GM20000 (cell line): ENCODE measurements around the gene INSR.

Experiments
- DNase-seq: peaks from one replicate; pipeline ENCODE4 v3.0.0; 2012; ENCODE audit warnings: low spot score
- CTCF ChIP-seq: IDR thresholded peaks from 2 replicates; pipeline ENCODE4 v1.5.1; 2012; ENCODE audit warnings: mild to moderate bottlenecking, control low read depth; ENCODE audit errors: extremely low read depth, missing control alignments

INSR gene

DNA sequence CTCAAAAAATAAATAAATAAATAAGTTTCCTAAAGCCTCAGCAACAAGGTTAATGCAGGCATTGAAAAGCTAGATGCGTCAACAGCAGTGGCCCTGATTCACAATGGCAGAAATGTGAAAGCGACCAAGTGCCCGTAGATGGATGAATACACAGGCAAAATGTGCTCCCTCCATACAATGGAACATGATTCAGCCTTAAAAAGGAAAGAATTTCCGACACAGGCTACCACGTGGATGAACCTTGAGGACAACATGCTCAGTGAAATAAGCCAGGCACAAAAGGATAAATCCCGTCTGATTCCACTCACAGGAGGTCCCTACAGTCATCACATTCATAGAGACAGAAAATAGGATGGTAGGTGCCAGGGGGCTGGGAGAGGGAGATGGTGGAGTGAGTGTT, 31.7 kb downstream of the INSR start:
- no peak for TF ChIP-seq CTCF
- DNase-seq, result no peak

- no peak for DNase-seq
- no peak for TF ChIP-seq CTCF
Observed at GRCh38 chr19:7260161-7260560, 34.1 kb downstream of the INSR start.

GRCh38 chr19:7258840-7259395, 35.3 kb downstream of the INSR start:
- no peak for TF ChIP-seq CTCF

DNA sequence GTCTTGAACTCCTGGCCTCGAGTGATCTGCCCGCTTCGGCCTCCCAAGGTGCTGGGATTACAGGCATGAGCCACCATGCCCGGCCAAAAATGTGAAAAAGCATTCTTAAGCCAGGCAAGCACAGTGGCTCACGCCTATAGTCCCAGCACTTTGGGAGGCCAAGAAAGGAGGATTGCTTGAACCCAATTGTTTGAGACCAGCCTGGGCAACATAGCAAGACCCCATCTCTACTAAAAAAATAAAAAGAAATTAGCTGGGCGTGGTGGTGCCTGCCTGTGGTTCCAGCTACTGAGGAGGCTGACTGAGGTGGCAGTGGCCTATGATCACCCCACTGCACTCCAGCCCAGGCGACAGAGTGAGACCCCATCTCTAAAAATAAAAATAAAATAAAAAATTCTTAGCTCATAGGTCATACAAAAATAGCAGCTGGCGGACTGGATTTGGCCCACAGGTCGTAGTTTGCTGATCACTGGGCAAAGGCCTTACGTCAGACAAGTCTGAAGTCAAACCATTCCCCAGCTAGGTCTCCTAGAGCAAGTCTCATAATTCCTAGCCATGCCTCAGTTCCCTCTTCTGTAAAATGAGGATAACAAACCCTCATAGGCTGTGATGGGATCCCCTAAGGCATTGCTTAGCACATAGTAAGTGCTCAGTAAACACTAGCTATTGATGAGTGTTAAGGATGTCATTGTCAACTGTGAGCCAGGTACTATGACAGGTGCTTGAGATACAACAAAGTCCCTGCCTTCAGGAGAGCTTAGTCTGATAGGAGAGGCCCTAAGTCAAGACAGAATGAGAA, 36.0 kb downstream of the INSR start:
- no peak for DNase-seq
- TF ChIP-seq CTCF, result no peak

More at GRCh38 chr19:7258840-7259395, 35.3 kb downstream of the INSR start:
- DNase-seq, result no peak

- DNase-seq, result no peak
- no peak for TF ChIP-seq CTCF
Observed at GRCh38 chr19:7257148-7258040, 36.8 kb downstream of the INSR start.

- no peak for DNase-seq
- no peak for TF ChIP-seq CTCF
Observed at GRCh38 chr19:7255631-7256030, 38.6 kb downstream of the INSR start.

DNA sequence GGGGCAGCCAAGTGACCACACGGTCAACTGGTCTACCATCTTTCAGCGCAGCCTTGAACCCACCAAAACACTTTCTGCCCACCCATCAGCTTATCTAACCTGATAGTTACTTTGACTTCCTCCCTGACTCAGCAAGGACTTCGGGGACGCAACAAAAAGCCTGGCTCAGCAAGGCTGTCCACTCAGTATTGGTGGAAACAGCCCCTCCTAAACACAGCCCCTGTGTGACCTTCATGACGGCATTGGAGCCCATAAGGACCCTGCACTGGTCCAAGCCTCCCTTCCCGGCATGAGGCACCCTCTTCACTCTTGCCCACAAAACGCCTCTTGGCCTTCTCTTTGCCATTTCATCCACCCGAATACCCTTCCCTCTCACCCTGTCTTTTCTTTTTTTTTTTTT, 39.1 kb downstream of the INSR start:
- no peak for TF ChIP-seq CTCF
- DNase-seq, result no peak
